Astrocyte (in vitro differentiated cells and primary cell): ENCODE measurements around the gene CXADR. TPM values are rescaled to one million over a fixed set of nuclear protein-coding genes. Genes with fewer than 3 reads are reported as not detected.

ENCODE experiments used
- DNase-seq: peaks from one replicate; pipeline ENCODE4 v3.0.0-alpha.2; 2010; ENCODE audit warnings: low read depth
- FAIRE-seq: peaks from 2 replicates; lab custom pipeline; 2011; peaks lifted over from hg19 to GRCh38; lab: Jason Lieb, UNC
- H2AFZ ChIP-seq: 2 replicates; pipeline ENCODE4 v1.6.0; 2012; ENCODE audit warnings: low read depth, low read length, inconsistent platforms
- H3K27ac ChIP-seq: 2 replicates; pipeline ENCODE4 v1.5.1; 2011; ENCODE audit warnings: low read depth, low read length, inconsistent platforms
- H3K27me3 ChIP-seq: 2 replicates; pipeline ENCODE4 v1.6.0; 2011; ENCODE audit warnings: low read length, inconsistent platforms; ENCODE audit not compliant: insufficient read depth
- H3K36me3 ChIP-seq: 2 replicates; pipeline ENCODE4 v1.5.1; 2011; ENCODE audit warnings: low read length, inconsistent platforms; ENCODE audit not compliant: insufficient read depth
- H3K4me1 ChIP-seq: 2 replicates; pipeline ENCODE4 v1.5.1; 2011; ENCODE audit warnings: low read length, inconsistent platforms; ENCODE audit not compliant: insufficient read depth
- H3K4me2 ChIP-seq: 2 replicates; pipeline ENCODE4 v1.6.0; 2012; ENCODE audit warnings: low read length, inconsistent platforms
- H3K4me3 ChIP-seq: 2 replicates; pipeline ENCODE4 v1.5.1; 2011; ENCODE audit warnings: low read depth, mild to moderate bottlenecking, low read length, inconsistent platforms; ENCODE audit not compliant: insufficient read depth
- H3K79me2 ChIP-seq: 2 replicates; pipeline ENCODE4 v1.6.0; 2012; ENCODE audit warnings: mild to moderate bottlenecking, low read length, inconsistent platforms; ENCODE audit not compliant: insufficient read depth
- H3K9ac ChIP-seq: 2 replicates; pipeline ENCODE4 v1.6.0; 2012; ENCODE audit warnings: mild to moderate bottlenecking, low read length, inconsistent platforms
- H3K9me3 ChIP-seq: 2 replicates; pipeline ENCODE4 v1.5.1; 2012; ENCODE audit warnings: low read depth, mild to moderate bottlenecking, low read length, inconsistent platforms; ENCODE audit not compliant: insufficient read depth
- H4K20me1 ChIP-seq: 2 replicates; pipeline ENCODE4 v1.6.0; 2012; ENCODE audit warnings: low read length, inconsistent platforms; ENCODE audit not compliant: insufficient read depth
- H3K27ac Mint-ChIP-seq: one replicate; pipeline ENCODE4 v1.8.0; 2021; ENCODE audit warnings: mild to moderate bottlenecking, mixed read lengths; ENCODE audit not compliant: unreplicated experiment
- H3K27me3 Mint-ChIP-seq: one replicate; pipeline ENCODE4 v1.8.0; 2021; ENCODE audit warnings: low read depth, mixed read lengths; ENCODE audit not compliant: unreplicated experiment
- H3K36me3 Mint-ChIP-seq: one replicate; pipeline ENCODE4 v1.8.0; 2021; ENCODE audit warnings: low read depth, mixed read lengths; ENCODE audit not compliant: unreplicated experiment
- H3K4me1 Mint-ChIP-seq: one replicate; pipeline ENCODE4 v1.8.0; 2021; ENCODE audit warnings: low read depth, mixed read lengths; ENCODE audit not compliant: unreplicated experiment
- H3K4me3 Mint-ChIP-seq: one replicate; pipeline ENCODE4 v1.8.0; 2021; ENCODE audit warnings: mild to moderate bottlenecking, moderate library complexity, mixed read lengths; ENCODE audit not compliant: unreplicated experiment
- H3K9me3 Mint-ChIP-seq: one replicate; pipeline ENCODE4 v1.8.0; 2021; ENCODE audit warnings: mild to moderate bottlenecking, mixed read lengths; ENCODE audit not compliant: unreplicated experiment
- CTCF ChIP-seq: IDR thresholded peaks from 2 replicates; pipeline ENCODE4 v1.5.1; 2011; ENCODE audit warnings: low read depth, mild to moderate bottlenecking, inconsistent platforms, low read length, moderate library complexity; ENCODE audit not compliant: insufficient read depth
- EZH2 ChIP-seq: IDR thresholded peaks from 2 replicates; pipeline ENCODE4 v1.6.1; 2012; ENCODE audit warnings: mild to moderate bottlenecking, low read length, inconsistent platforms; ENCODE audit not compliant: insufficient read depth
- total RNA-seq: library from RNA; stranded (reverse); gene quantifications from 2 replicates; pipeline ENCODE4 v1.2.1, GENCODE V29; 2021

Gene CXADR
- total RNA-seq, 1 donor from 2014 or later = 30.6 TPM

- no peak overlapping the region for H3K27ac ChIP-seq
- no peaks in the 10 kb centered on the region for H3K36me3 ChIP-seq
- H2AFZ ChIP-seq = no peak overlapping the region
- no peaks in the 10 kb centered on the region for H3K4me1 ChIP-seq
- peaks cover 4% of the 10 kb centered on the region for H3K9me3 Mint-ChIP-seq
- no peak overlapping the region for H3K9ac ChIP-seq
- H3K4me3 Mint-ChIP-seq = no peak overlapping the region
- H3K9me3 ChIP-seq = no peaks in the 10 kb centered on the region
- no peak for DNase-seq
- no peaks in the 10 kb centered on the region for H4K20me1 ChIP-seq
- H3K27me3 ChIP-seq = no peaks in the 10 kb centered on the region
- no peaks in the 10 kb centered on the region for H3K79me2 ChIP-seq
- H3K27me3 Mint-ChIP-seq = no peaks in the 10 kb centered on the region
- no peak for TF ChIP-seq CTCF
- no peak for TF ChIP-seq EZH2
- peaks cover 5% of the 10 kb centered on the region for H3K36me3 Mint-ChIP-seq
- H3K27ac Mint-ChIP-seq = no peak overlapping the region
- H3K4me1 Mint-ChIP-seq = peaks cover 3% of the 10 kb centered on the region
- no peak overlapping the region for H3K4me2 ChIP-seq
- FAIRE-seq = no peak
- no peak overlapping the region for H3K4me3 ChIP-seq
These were observed 23.5 kb downstream of the CXADR start for GRCh38 chr21:17536381-17536780.

- Histone ChIP-seq H3K4me1 (no peaks in the 10 kb centered on the region), H3K4me2 (no peak overlapping the region), H3K4me3 (no peak overlapping the region), H4K20me1 (no peaks in the 10 kb centered on the region), H3K9me3 (no peaks in the 10 kb centered on the region), H3K27me3 (no peaks in the 10 kb centered on the region), H3K27ac (no peak overlapping the region), H2AFZ (no peak overlapping the region), H3K36me3 (no peaks in the 10 kb centered on the region), H3K79me2 (no peaks in the 10 kb centered on the region), H3K9ac (no peak overlapping the region)
- Mint-ChIP-seq H3K27ac (no peak overlapping the region), H3K4me3 (no peak overlapping the region), H3K27me3 (no peaks in the 10 kb centered on the region), H3K36me3 (peaks cover 5% of the 10 kb centered on the region), H3K4me1 (peaks cover 4% of the 10 kb centered on the region), H3K9me3 (peaks cover 4% of the 10 kb centered on the region)
- DNase-seq (no peak), FAIRE-seq (no peak)
- TF ChIP-seq CTCF (no peak), EZH2 (no peak)
These were observed 24.5 kb downstream of the CXADR start for GRCh38 chr21:17537299-17537698.

GRCh38 chr21:17538576-17538975 is 25.7 kb downstream of the CXADR start:
- DNase-seq (no peak), FAIRE-seq (no peak)
- Histone ChIP-seq H3K9ac (no peak overlapping the region), H3K27ac (no peak overlapping the region), H4K20me1 (no peaks in the 10 kb centered on the region), H3K4me1 (no peaks in the 10 kb centered on the region), H3K27me3 (no peaks in the 10 kb centered on the region), H3K79me2 (no peaks in the 10 kb centered on the region), H3K4me2 (no peak overlapping the region), H3K36me3 (no peaks in the 10 kb centered on the region), H3K9me3 (no peaks in the 10 kb centered on the region), H2AFZ (no peak overlapping the region), H3K4me3 (no peak overlapping the region)
- Mint-ChIP-seq H3K27me3 (no peaks in the 10 kb centered on the region), H3K4me3 (no peak overlapping the region), H3K9me3 (peaks cover 4% of the 10 kb centered on the region), H3K4me1 (peaks cover 3% of the 10 kb centered on the region), H3K36me3 (peaks cover 3% of the 10 kb centered on the region), H3K27ac (no peak overlapping the region)
- TF ChIP-seq CTCF = no peak
